Left forelimb (tissue), 1 donor: ENCODE measurements around the gene ZNF107.
"Not testable (repeated sequence)": the region's sequence is repeated elsewhere in the genome, so short reads cannot be mapped to it uniquely, and the experiment has no call there.

Source experiments
- DNase-seq: peaks from one replicate; pipeline ENCODE4 v3.0.0-alpha.2; 2018; ENCODE audit warnings: low spot score

ZNF107 gene

GRCh38 chr7:64733550-64734240 lies 67.8 kb downstream of the ZNF107 start:
- DNase-seq, result no peak

DNA sequence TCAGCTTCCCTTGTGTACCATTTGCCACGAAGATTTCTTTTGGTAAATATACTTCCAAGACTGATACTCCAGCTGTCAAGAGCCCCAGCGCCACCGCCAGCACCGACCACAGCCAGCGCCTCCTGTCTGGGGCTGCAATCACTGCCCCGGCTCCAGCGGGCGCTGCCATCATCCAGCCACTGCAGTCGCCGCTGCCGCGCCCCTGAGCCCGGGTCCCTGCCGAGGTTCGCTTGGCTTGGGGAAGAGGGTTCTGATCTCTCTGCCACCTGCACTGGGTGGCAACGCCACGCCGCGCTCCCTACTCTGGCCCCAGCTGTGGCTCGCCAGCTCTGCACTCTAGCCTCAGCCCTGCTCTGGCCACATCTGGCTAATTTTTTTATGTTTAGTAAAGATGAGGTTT lies 70.6 kb downstream of the ZNF107 start:
- no peak for DNase-seq

- not testable (repeated sequence) for DNase-seq
Observed at GRCh38 chr7:64738403-64738802, 72.5 kb downstream of the ZNF107 start.

DNA sequence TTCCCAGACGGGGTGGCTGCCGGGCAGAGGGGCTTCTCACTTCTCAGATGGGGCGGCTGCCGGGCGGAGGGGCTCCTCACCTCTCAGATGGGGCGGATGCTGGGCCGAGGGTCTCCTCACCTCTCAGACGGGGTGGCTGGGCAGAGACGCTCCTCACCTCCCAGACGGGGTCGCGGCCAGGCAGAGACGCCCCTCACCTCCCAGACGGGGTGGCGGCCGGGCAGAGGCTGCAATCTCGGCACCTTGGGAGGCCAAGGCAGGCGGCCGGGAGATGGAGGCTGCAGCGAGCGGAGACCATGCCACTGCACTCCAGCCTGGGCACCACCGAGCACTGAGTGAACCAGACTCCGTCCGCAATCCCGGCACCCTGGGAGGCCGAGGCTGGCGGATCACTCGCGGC lies 73.0 kb downstream of the ZNF107 start:
- not testable (repeated sequence) for DNase-seq

GRCh38 chr7:64744680-64745079 lies 78.7 kb downstream of the ZNF107 start:
- DNase-seq, result no peak

DNA sequence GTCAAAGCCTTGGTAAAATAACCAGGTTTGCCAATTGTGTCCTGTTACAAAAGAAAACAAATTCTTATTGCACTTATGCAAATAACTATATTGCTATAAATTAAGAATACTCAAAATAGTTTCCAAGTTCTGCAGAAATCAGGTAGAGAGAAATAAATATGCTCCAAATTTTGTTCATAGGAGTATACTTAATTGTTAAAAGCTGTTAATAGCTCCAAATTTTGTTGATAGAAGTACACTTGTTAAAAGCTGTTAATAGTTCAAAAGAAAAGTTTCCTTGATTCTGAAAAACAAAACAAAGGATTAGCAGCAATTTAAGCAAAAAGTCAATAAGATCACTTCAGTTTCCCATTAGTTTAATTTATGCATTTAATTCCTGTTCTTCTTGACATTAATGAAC lies 81.9 kb downstream of the ZNF107 start:
- DNase-seq, result no peak

DNA sequence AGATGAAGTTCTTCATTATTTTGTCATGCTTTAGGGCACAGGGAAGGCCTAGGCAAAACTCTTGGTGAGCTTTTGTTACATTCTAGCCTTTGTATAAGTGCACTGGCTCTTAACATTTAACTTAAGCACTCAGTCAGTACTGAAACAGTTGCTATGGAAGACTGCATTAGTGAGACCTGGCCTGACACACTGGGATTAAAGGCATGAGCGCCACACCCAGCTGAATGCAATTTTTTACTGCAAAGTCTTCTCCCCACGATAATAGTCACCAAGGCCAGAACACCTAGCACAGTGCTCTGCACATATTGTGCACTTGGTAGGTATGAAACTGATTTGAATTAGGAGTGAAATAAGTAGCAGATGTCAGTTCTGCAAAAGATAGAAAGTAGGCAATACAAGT lies 87.1 kb downstream of the ZNF107 start:
- DNase-seq, result no peak

DNA sequence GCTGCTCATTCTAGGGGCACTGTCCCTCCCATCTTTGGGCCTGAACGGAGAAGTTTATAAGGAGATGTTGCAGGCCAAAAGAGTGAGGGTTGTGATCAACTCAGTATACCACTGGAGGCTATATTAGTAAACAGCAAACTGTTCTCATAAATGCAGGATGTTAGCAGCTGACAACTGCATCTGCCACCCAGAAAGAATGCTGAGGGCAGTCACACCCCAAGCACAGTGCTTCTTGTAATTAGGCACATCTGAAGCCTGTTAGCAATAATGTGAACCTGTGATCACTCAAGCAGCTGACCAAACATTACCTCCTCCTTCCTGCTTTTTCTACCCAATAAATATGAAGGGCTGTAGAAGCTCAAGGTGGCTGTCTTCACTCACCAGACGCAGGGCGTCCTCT lies 89.9 kb downstream of the ZNF107 start:
- no peak for DNase-seq

DNA sequence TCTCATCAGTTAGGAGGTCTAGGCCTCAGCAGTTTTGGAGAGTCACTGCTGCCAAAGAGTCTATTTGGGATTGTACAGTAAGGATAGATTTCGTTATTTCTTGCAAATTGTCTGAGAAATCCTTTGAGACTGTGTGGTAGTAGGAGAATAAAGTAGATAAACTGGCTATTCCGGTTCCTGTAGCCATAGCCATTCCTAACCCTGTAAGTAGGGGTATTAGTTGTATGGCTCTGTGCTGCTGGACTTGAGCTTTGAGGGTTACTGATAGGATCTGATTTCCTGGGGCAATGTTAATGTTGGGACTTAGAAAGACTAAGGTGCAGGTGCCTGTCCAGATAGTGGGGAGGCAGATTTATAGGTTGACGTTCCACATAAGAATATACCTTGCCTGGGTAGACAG lies 92.2 kb downstream of the ZNF107 start:
- DNase-seq, result no peak
